Fibroblast of pulmonary artery (primary cell): ENCODE results near the gene HTR6.

Experiments
- DNase-seq: peaks from one replicate; pipeline ENCODE4 v3.0.0-alpha.2; 2010; ENCODE audit warnings: low read depth
- H3K4me3 ChIP-seq: replicated peaks from 2 replicates; pipeline ENCODE4 v1.5.1; 2011; ENCODE audit warnings: low read depth, mild to moderate bottlenecking, control low read depth, low read length, moderate library complexity
- CTCF ChIP-seq: IDR thresholded peaks from 2 replicates; pipeline ENCODE4 v1.5.1; 2011; ENCODE audit warnings: mild to moderate bottlenecking, control low read depth, low read length, inconsistent platforms; ENCODE audit errors: missing control alignments

The HTR6 gene

GRCh38 chr1:19720174-19720573, 55.5 kb downstream of the HTR6 start:
- DNase-seq, result no peak
- no peak for TF ChIP-seq CTCF
- no peak overlapping the region for H3K4me3 ChIP-seq

- no peak for DNase-seq
- TF ChIP-seq CTCF, result no peak
- no peak overlapping the region for H3K4me3 ChIP-seq
Observed at GRCh38 chr1:19720973-19721372, 56.3 kb downstream of the HTR6 start.

- no peak overlapping the region for H3K4me3 ChIP-seq
- no peak for TF ChIP-seq CTCF
- DNase-seq, result no peak
Observed at GRCh38 chr1:19723874-19724273, 59.2 kb downstream of the HTR6 start.

- no peak for TF ChIP-seq CTCF
- no peak overlapping the region for H3K4me3 ChIP-seq
- DNase-seq, result no peak
Observed at GRCh38 chr1:19725606-19726005, 60.9 kb downstream of the HTR6 start.

GRCh38 chr1:19728413-19729145, 63.9 kb downstream of the HTR6 start:
- no peak for TF ChIP-seq CTCF

GRCh38 chr1:19730232-19730631, 65.6 kb downstream of the HTR6 start:
- no peak overlapping the region for H3K4me3 ChIP-seq
- DNase-seq, result no peak
- TF ChIP-seq CTCF, result no peak

More at GRCh38 chr1:19728413-19729145, 63.9 kb downstream of the HTR6 start:
- H3K4me3 ChIP-seq, result no peak overlapping the region
- DNase-seq, result no peak
